ENCODE results near the gene RNPEPL1. TPM values are rescaled to one million over a fixed set of nuclear protein-coding genes. Genes with fewer than 3 reads are reported as not detected.

RNPEPL1 gene
- total and polyA plus RNA-seq, 2 donors from 2014 or later = 65.4 to 77.4 TPM

- DNase-seq (no peak), FAIRE-seq (no peak)
- Histone ChIP-seq H3K9ac (ENCODE audit: low read length in 3 of 3) (no peak overlapping the region), H3K4me1 (ENCODE audit: control insufficient read depth in 2 of 3, insufficient read depth in 2 of 3, low read depth in 1 of 3, low read length in 3 of 3) (peaks cover 4 to 26% (median 19%) of the 10 kb centered on the region in 3 donors), H3K36me3 (ENCODE audit: control insufficient read depth in 2 of 3, insufficient read depth in 3 of 3, low read length in 3 of 3) (no peaks in the 10 kb centered on the region), H3K27me3 (ENCODE audit: control insufficient read depth, insufficient read depth, low read length) (no peaks in the 10 kb centered on the region), H3K4me3 (ENCODE audit: low read length in 3 of 3) (no peak overlapping the region), H3K27ac (ENCODE audit: low read depth in 2 of 2, low read length in 2 of 2) (no peak overlapping the region), H3K9me3 (ENCODE audit: control insufficient read depth in 2 of 3, insufficient read depth in 1 of 3, low read length in 3 of 3) (no peaks in the 10 kb centered on the region)
- intact Hi-C loops (cut with DNase I) = no loop called here
- TF ChIP-seq, protein P1, sequence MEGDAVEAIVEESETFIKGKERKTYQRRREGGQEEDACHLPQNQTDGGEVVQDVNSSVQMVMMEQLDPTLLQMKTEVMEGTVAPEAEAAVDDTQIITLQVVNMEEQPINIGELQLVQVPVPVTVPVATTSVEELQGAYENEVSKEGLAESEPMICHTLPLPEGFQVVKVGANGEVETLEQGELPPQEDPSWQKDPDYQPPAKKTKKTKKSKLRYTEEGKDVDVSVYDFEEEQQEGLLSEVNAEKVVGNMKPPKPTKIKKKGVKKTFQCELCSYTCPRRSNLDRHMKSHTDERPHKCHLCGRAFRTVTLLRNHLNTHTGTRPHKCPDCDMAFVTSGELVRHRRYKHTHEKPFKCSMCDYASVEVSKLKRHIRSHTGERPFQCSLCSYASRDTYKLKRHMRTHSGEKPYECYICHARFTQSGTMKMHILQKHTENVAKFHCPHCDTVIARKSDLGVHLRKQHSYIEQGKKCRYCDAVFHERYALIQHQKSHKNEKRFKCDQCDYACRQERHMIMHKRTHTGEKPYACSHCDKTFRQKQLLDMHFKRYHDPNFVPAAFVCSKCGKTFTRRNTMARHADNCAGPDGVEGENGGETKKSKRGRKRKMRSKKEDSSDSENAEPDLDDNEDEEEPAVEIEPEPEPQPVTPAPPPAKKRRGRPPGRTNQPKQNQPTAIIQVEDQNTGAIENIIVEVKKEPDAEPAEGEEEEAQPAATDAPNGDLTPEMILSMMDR (IDR thresholded peaks at IDR 0.05; ENCODE audit: borderline replicate concordance, extremely low read depth, insufficient read depth) = no peak
These were observed 14.5 kb downstream of the RNPEPL1 start for GRCh38 chr2:240582781-240583180.

DNA sequence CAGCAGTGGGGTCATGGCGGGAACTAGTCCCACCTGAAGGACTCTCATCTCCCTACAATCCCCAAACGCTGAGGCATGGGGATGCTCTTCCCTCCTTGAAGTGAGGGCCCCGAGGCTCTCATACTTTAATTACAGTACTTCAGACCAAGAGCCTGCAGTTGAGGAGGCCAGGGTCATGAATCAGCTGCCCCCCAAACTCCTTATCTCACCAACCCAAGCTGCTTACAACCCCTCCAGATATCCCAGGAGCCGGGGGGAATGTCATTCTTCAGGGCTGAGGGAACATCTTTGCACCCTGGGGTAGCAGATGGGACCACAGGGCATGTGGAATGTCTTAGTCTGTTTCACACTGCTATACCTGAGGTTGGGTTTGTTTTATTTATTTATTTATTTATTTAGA, 15.5 kb downstream of the RNPEPL1 start:
- TF ChIP-seq, protein P1 (IDR thresholded peaks at IDR 0.05; ENCODE audit: borderline replicate concordance, extremely low read depth, insufficient read depth) = no peak
- Histone ChIP-seq H3K27ac (ENCODE audit: low read depth in 2 of 2, low read length in 2 of 2) (no peak overlapping the region), H3K36me3 (ENCODE audit: control insufficient read depth in 2 of 3, insufficient read depth in 3 of 3, low read length in 3 of 3) (no peaks in the 10 kb centered on the region), H3K9me3 (ENCODE audit: control insufficient read depth in 2 of 3, insufficient read depth in 1 of 3, low read length in 3 of 3) (no peaks in the 10 kb centered on the region), H3K4me1 (ENCODE audit: control insufficient read depth in 2 of 3, insufficient read depth in 2 of 3, low read depth in 1 of 3, low read length in 3 of 3) (peaks cover 6 to 34% (median 25%) of the 10 kb centered on the region in 3 donors), H3K4me3 (ENCODE audit: low read length in 3 of 3) (no peak overlapping the region), H3K27me3 (ENCODE audit: control insufficient read depth, insufficient read depth, low read length) (no peaks in the 10 kb centered on the region), H3K9ac (ENCODE audit: low read length in 3 of 3) (no peak overlapping the region)
- intact Hi-C loops (cut with DNase I) = no loop called here
- no peak for FAIRE-seq
- DNase-seq = peak in 1 of 5 donors; percentile 18

- H3K9ac ChIP-seq (ENCODE audit: low read length in 3 of 3) = peak overlapping the region in 1 of 3 donors; percentile 99
- H3K36me3 ChIP-seq (ENCODE audit: control insufficient read depth in 2 of 3, insufficient read depth in 3 of 3, low read length in 3 of 3) = no peaks in the 10 kb centered on the region
- H3K4me3 ChIP-seq (ENCODE audit: low read length in 3 of 3) = peak overlapping the region in 2 of 3 donors; percentile 26 to 97
- H3K27ac ChIP-seq (ENCODE audit: low read depth in 2 of 2, low read length in 2 of 2) = no peak overlapping the region
- DNase-seq = peak in 1 of 5 donors; percentile 48
- peaks cover 6 to 34% (median 25%) of the 10 kb centered on the region in 3 donors for H3K4me1 ChIP-seq (ENCODE audit: control insufficient read depth in 2 of 3, insufficient read depth in 2 of 3, low read depth in 1 of 3, low read length in 3 of 3)
- TF ChIP-seq, protein P1 (IDR thresholded peaks at IDR 0.05; ENCODE audit: borderline replicate concordance, extremely low read depth, insufficient read depth) = no peak
- H3K27me3 ChIP-seq (ENCODE audit: control insufficient read depth, insufficient read depth, low read length) = no peaks in the 10 kb centered on the region
- no peak for FAIRE-seq
- intact Hi-C loops (cut with DNase I) = no loop called here
- no peaks in the 10 kb centered on the region for H3K9me3 ChIP-seq (ENCODE audit: control insufficient read depth in 2 of 3, insufficient read depth in 1 of 3, low read length in 3 of 3)
These were observed 16.3 kb downstream of the RNPEPL1 start for GRCh38 chr2:240584486-240585031.

Data from kidney (tissue), 14 donors.